OCI-M2 (cell line): ENCODE measurements around the gene FAM180A.

Source experiments
- DNase-seq: peaks from one replicate; lab custom pipeline; 2025; ENCODE audit not compliant: unreplicated experiment; lab: John Stamatoyannopoulos, UW

FAM180A gene

DNA sequence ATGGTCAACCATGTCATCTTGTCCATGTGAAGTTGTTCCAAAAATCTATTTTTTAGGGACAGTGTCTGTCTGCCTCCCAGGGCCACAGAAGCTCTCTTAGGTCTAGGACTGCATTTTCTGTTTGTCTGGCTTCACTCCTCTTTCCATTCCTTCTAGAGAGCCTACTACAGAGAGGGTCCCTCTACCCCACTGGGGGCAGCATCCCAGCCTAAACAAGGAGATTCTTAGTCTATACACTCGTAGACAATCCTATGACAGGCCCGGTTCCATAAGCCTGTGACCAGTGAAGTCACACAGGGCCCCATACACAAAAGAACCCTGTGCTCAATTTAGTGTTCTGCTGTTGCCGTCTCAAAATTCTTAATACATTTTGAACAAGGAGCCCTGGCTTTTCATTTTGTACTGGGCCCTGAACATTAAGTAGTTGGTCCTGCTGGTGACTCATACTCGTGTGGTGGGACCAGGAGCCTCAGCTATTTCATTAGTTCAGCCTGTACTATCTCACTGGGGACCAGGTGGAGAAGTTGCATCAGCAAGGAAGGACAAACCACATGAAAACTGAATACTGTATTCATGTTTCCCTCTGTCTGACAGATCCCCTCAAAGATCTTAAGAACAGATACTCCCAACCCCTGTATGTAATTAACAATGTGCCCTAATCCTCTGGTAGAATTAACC is 23.5 kb upstream of the FAM180A start:
- DNase-seq, result no peak

DNA sequence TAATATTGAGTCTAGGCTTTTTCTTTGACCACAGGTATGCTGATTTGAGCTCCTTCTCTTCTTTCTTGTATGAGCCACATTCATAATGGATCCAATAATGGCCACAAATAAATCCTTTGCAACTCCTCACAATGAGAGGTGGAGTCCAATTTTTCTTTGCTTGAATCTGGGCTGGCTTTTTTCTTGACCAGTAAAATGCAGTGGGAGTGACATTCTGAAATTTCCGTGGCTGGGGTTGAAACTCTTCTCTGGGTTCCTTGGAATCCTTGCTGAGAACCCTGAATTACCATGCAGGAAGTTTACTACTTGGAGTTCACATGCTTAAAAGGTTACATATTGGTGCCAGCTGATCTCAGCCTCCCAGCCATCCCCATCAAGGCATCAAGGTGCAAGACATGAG is 22.4 kb upstream of the FAM180A start:
- no peak for DNase-seq

DNA sequence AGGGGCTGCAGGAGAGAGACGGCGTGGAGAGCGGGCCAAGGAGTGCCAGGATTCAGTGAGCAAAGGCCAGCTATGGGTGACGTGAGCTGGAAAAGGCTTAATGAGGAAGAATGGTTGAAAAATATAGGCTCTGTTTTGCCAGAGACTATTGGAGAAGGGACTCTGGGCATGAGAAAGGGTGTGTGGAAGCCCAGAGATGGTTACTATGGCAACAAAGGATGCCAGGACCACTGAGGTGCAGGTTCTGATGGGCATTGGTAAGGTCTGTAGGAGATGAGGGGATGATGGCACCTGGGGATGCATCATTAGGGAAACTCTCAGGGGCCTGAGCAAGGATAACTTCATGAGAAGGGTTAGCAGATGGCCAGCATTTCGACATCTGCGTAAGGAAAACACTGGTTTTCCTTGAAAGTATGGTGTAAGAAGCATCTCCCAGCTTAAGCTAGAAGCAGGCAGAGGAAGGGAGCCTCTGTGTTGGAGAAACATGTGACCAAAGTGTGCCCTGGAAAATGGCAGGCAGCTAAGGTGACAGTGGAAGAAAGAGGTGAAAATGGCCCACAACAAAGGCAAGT is 21.6 kb upstream of the FAM180A start:
- DNase-seq, result no peak

DNA sequence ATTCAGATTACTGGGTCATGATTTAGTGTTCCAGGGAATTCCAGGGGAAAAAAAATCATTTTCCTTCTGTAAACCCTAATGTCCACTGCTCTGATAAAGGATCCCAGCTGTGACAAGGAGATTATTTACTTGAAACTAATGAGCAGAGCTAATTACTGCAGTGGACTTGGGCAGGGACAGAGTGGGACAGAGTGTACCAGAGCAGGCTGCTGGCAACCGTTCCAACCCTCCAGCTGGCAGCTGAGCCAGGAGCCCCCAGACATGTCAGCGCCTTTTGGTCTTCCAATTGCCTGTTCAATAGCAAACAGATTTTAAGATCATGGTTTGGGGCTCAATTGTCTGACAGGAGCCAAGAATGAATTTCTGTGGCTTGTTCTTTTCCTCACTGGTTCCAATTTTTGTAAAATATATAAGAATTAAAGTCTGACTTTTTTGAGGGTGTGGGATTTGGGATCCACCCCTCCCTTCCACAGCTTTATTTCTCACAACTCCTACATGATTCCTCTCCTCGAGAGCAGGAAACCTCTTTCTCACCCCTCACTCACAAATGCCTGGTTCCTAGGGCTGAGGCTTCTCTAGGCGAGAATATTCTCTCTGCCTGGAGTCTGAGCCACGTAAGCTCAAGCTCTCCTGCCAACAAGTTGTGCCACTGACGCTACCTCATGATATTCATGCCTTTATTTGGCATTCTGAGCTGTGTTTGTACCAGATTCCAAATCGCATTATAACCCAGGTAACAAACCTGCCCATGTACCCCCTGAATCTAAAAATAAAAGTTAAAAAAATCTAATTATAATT is 20.6 kb upstream of the FAM180A start:
- no peak for DNase-seq

DNA sequence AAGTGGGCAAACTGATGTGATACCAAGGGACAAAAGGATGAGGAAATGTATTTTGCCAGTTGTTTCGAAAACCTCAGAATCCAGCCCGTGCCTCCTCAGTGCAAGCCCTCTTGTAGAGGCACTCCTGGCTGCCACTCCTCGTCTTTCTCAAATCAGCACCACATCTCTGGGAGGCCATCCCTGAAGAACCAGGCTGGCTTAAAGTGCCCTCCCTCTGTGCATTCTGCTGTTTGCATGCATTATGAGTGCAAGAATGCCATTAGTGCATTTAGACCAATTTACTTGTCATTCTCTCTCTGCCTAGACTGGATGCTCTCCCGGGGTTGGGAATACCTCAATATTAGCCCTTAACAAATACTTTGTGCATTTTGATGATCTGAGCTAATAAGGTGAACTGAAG is 19.9 kb upstream of the FAM180A start:
- no peak for DNase-seq

DNA sequence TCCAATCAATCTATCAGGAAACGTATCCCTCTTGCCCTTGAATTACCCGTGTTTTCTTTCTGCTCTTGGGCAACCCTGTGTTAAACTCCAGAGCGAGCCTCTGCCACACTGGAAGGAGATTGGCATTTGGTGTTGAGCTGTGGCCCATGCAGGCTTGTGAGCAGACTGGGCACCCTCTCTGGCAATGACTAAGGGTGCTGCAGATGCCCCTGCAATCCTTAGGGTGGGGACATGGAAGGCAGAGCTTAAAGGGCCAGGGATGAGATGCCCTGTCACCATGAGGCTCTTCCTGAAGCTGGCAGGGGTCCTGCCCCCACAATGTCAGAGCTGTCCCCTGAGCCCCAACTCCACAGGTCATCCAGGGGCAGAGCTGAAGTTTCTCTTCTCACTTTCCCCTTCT is 19.5 kb upstream of the FAM180A start:
- no peak for DNase-seq

DNA sequence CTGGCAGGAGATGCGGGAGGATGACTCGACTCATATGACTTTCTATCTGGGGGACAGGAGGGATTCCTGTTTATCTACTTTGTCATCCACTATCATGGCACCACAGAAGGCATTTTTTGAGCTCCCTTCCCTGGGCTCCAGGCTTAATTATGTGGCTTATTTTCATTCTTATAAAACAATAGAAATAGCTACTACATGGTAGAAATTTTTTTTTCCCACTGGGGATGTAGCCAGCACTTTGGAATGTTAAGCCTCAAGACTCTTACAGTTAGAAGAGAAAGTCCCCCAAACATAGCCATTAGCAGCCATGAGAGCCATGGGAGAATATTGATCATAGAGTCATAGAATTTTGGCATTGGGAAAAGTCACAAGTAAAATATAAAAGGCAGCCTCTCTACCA is 14.6 kb upstream of the FAM180A start:
- no peak for DNase-seq

DNA sequence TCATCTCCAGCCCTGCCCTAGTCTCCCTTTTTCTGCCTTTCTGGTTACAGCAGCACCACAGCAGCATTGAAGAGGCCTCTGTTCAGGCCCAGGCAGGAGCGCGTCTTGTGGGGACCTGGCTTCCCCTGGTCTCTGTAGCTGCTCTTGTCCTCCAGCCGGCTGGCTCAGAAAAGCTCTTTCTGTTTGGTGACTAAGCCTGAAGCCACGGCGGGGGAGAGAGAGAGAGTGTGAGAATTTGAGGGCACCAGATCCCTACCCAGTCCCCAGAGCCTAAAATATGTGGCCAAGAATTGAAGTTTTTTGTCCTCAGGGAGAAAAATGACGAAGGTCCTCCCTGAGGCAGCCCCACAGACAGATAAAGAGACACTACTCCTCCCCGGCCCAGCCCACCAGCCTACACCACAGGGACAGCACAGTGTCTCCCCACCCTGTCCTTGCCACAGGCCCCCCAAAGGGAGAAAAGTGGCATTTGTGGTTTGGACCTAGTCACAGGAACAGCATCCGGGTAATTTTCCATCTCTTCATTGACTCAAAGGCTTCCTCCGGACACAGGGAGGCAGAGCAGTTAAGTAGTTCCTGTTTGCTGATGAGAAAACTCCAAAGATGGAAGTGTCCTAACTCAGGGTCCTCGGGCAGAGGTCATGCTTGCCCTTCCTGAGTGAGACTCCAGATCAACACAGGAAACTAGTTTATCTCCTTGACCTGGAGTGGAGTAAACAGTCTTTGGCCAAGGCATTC is 13.3 kb upstream of the FAM180A start:
- DNase-seq, result no peak

DNA sequence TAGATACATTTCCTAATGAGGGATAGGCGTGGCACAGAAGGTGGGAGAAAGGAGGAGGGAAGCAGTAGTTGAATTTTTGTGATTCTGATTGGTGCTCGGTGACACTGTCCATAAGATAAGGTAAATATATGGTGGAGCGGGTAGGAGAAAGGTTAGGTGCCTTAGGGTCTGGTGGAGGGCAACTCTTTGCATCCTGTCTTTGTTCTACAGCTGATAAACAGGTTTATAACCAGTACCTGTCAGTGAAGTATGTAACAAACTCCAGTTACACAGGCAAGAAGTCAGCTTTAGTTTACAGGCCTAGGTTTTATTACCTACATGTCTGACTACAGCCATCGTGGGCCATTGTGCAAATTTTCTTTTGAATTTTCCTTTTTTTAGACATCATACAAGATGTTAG is 10.9 kb upstream of the FAM180A start:
- no peak for DNase-seq

DNA sequence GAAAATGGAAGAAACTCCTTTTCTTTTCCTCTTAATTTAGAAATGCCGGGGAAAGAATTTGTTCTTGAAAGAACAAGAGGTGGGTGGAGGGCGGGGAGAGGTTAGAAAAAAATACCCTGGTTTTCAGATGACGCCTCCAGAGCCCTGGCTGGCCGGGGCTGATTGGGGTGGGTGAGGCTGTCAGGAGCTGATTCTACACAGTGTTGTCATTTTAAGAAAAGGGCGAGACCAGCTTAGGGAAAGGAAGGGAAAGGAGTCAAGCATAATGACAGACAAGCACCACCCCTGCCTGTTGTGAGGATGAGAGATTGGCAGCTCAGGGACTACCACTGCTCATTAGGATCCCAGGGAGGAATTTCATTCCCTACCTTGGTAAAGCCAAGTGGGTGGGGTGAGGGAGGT is 9.9 kb upstream of the FAM180A start:
- no peak for DNase-seq

DNA sequence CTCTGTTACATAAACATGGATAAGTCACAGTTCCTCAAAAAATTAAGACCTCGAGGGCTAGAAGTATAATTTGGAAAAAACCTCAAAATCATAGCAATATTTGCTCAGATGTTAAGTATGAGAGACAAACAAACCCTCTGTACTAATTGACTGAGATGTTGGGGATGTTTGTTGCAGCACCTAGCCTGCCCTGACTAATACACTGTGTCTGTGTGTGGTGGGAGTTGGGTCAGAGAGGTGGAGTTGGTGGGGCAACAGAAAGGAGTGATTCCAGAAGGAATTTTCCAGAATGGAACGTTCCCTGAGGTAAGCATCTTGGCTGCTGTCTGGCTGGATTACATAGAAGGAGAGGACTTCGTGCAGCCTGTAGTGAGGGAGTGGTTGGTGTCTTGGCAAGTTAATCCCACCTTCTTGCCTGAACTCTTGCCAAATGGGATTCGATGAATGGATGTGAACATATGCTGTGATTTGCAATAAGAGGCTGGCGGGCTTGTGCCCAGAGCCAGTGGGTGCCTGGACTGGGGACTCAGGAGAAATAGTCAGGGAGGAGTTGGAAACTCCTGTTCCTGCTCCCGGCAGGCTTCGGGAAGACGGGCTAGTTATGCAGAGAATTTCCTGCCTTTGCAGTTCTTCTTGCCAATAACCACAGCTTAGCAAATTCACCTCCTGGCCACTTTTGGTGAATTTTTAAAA is 9.3 kb upstream of the FAM180A start:
- no peak for DNase-seq

DNA sequence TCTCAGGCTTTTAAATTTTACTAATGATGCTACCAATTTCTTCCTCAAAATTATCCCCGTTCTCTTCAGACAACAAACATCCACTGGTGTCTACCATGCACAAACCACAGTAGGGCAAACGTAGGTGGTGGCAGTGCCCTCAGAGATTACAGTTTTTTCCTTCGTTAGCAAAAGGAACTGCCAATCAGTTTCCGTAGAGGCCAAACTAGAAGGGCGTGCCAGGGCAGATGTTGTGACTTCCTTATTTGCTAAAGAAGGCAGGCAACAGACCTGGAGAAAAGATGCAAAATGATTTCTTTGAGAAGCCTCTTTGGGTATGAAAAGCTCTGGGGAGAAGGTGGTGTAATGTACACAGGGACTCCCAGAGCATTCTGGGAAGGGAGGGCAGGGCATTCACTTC is 7.6 kb upstream of the FAM180A start:
- no peak for DNase-seq

DNA sequence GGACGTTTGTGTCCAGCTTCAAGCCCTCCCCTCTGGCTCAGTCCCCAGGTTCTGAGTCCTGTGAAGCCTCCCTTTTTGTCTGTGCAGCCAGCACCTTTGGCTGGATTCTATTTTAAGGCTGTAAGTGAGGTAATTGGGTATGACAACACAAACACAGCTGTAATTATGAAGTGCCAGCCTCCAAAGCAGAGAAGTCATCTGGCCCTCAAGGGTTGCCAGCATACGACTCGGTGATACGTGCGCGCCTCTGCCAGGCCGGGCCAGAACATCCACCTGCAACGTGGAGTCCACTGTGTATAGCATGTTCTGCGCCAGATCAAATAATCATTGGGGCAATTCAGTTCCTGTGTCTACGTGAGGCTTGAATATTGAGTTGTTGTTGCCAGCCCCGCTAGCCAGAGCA is 6.7 kb upstream of the FAM180A start:
- no peak for DNase-seq

DNA sequence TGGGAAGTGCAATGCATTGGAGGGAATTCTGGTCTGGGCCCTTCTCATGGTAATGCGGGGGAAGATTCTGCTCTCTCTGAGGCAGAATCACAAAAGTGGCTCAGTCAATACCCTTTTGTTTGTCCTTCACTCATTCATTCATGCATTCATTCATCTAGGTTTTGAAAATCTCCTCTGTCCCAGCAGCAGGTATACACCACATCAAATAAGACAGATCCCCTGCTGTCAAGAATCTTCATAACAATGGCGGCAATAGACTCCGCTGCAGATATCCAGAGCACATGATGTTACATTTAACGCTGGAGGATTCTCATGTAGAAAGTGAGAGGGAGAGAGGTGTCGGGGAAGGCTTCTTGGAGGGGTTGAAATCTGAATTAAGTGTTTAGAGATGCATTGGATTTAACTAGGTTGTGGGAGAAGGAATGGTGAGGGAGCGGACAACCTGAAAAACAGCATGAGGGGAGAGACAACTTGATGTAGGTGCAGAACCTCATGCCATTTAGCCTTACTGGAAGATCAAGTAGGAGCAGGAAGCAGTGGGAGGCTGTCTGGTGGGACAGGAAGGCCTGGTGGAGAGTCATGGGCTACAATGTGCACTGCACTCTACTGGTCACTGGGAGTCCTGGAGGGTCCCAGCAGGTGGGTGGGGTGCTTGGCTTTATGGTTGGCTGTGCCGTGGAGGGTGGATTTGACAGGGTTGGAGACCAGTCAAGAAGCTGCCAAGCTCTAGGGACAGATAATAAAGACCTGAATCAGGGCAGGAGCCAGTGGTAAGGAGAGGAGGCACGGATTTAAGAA is 5.2 kb upstream of the FAM180A start:
- DNase-seq, result no peak

DNA sequence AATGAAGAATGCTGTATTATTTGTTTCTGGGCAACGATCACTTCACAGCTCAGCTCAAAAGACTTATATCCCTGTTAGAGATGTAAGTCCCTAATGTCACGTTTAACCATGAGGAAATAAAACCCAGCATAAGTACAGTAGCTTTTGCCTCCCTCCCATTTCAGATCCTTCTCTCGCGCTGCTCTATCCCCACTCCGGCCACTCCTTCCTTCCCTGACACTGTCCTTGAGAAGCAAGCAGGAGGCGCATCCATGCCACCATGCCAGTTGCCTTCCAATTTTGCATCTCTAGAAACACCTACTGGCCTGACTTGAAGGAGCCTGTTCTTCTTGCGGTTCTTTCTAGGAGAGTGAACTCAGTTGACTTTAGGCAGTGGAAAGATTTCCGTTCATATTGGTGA is 1.2 kb downstream of the FAM180A start:
- DNase-seq, result no peak

DNA sequence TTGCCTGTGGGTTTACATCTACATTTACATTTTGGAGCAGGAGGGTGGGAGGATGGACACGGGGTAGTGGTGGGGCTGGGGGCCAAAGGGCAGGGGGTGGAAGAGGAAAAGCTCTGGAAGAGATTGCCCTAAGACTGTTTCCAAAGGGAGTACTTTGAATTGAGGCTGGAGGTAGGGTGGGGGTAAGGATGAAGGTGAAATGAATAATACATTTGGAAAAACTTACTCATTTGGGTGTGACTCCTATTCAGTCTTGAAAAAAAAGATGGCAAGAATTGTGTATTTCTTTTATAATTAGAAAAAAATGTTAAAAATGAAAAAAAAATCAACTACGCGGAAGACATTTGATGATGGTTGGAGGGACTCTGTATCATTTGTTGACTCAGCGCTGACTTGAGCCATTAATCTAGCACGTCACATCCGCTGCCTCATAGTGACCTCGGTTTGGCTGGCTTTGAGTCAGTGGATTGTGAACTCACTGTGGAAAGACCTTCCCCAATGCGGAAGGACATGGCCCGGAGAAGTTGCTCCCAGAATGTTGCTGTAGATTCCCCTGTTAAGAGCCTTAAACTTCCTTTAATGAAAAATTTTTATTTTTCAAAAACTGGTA is 2.8 kb downstream of the FAM180A start:
- no peak for DNase-seq

DNA sequence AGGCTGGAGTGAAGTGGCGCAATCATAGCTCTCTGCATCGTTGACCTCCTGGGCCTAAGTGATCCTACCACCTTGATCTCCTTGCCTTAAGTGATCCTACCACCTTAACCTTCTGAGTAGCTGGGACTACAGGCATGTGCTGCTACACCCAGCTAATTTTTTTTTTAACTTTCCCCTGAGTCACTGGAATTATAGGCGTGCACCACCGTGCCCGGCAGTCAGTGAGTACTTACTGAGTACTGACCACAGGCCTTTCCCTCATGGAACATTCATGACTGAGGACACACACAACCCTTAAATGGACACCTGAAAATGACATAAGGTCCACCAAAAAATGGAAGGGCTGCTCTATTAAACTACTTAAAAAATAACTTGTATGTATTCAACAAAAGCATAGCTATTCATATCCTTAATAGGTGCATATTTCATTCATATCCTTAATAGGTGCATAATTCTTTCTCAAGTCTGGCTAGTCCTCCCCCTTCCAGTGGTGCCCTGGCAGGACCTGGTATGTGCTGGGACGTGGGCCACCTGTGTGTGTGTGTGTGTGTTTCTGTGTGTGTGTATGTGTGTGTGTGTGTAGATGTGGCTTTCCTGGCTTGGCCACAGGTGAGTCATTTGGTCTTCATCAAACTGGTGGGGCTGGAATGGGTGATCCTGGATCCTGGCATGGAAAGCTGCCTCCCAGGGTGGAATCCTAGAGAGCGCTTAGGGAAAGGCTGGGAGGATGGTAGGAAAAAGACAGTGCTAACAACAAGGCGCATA is 3.5 kb downstream of the FAM180A start:
- DNase-seq, result no peak

DNA sequence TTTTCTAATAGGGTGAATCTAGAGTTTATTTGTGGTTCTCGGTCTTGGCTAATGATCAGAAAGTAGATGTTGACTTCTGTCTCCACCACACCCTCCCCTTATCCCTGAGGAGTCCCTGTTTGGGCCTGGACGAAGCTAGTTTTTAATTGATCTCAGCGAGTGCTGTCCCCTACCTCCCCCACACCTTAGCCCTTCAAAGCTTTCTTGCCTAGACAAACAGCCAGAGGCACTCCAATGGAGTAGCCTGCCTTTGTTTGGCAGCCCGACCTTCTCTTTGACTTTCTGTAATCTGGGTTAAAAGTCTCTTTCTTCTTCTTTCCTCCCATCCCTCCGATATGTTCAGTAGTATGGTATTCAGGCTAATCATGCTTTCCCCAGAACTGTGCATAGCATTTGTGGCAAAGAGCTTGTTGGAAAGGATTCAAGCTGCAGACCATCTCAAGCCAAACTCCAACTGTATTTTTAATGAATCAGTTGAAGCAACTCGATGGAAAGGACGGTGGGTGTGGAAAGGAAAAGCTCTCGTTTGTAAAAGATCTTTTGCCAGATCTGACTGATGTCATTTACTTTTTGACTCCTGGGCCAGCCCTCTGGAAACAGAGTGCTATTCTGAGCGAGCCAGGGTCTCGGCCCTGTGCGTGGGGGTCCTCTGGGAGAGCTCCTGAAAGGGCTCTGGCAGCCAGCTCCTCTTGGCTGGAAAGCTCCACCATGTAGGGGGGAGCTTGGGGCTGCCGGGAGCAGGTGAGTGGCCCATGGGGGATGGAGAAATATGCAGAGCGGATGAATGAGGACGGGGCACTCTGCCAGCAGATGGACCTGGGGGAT is 4.5 kb downstream of the FAM180A start:
- no peak for DNase-seq
